K562 (cell line): ENCODE results near the gene DYSF. TPM values are rescaled to one million over a fixed set of nuclear protein-coding genes. Genes with fewer than 3 reads are reported as not detected.

Experiments used
- ATAC-seq: fragments of 200-7000 bp; cut with Tn5 transposase; 3 replicates; pipeline ENCODE4 v1.9.1; 2020; ENCODE audit warnings: moderate library complexity
- BruUV-seq: library from RNA; stranded (reverse); fragments of 400-500 nt; replicated peaks from 2 replicates; lab custom pipeline; 2021; lab: Mats Ljungman, UMichigan
- CTCF ChIA-PET: fragments of 300-600 bp; formaldehyde crosslinking; extraction: SDS; loops from one replicate; lab custom pipeline; 2021; ENCODE audit warnings: low intra/inter-chr PET ratio; lab: Yijun Ruan, JAX
- POLR2A ChIA-PET: fragments of 300-600, 350-650 bp; sonication (Branson Sonifier 250); formaldehyde crosslinking; extraction: SDS; loops from one replicate; lab custom pipeline; 2021; ENCODE audit warnings: antibody characterized with exemption, inconsistent platforms; lab: Yijun Ruan, JAX
- DNase-seq, 4 experiments: peaks; one replicate each; pipeline versions ENCODE4 v3.0.0 to v3.0.0-alpha.2; 2011 to 2018; ENCODE audit warnings: low spot score in 3 of 4, mixed read lengths in 3 of 4; ENCODE audit errors: extremely low read depth in 1 of 4
- FAIRE-seq: peaks from 2 replicates; lab custom pipeline; 2011; peaks lifted over from hg19 to GRCh38; lab: Jason Lieb, UNC
- H2AFZ ChIP-seq: 2 replicates; pipeline ENCODE4 v1.6.0; 2011; ENCODE audit warnings: low read depth, low read length, control low read depth, inconsistent platforms
- H3K27ac ChIP-seq: fragments of 200-600 bp; 3 replicates; pipeline ENCODE4 v1.8.0; 2011; ENCODE audit warnings: low read depth, mild to moderate bottlenecking, control low read depth, inconsistent platforms, low read length, moderate library complexity, mixed read lengths; ENCODE audit errors: extremely low read depth
- H3K27me3 ChIP-seq, 2 experiments: fragments of 300-600 bp in 1 of 2; 2 replicates in 1 of 2; 3 replicates in 1 of 2; pipeline versions ENCODE4 v1.6.0 to v1.8.0; 2011; ENCODE audit warnings: inconsistent platforms in 2 of 2, low read length in 2 of 2, mild to moderate bottlenecking in 1 of 2, mixed read lengths in 1 of 2, moderate library complexity in 1 of 2; ENCODE audit not compliant: control insufficient read depth in 2 of 2, insufficient read depth in 2 of 2
- H3K36me3 ChIP-seq: fragments of 300-600 bp; 3 replicates; pipeline ENCODE4 v1.8.0; 2011; ENCODE audit warnings: mild to moderate bottlenecking, low read length, inconsistent platforms; ENCODE audit not compliant: control insufficient read depth, insufficient read depth
- H3K4me1 ChIP-seq, 2 experiments: fragments of 200-600 bp in 1 of 2; replicated peaks in 1 of 2; 2 replicates in 1 of 2; 3 replicates in 1 of 2; pipeline versions ENCODE4 v1.5.1 to v1.8.0; 2011; ENCODE audit warnings: inconsistent platforms in 2 of 2, low read length in 2 of 2, mild to moderate bottlenecking in 1 of 2, mixed read lengths in 1 of 2, moderate library complexity in 1 of 2; ENCODE audit not compliant: control insufficient read depth in 2 of 2, insufficient read depth in 2 of 2
- H3K4me2 ChIP-seq: 2 replicates; pipeline ENCODE4 v1.6.1; 2011; ENCODE audit warnings: low read length, control low read depth, inconsistent platforms, mixed read lengths; ENCODE audit not compliant: insufficient read depth
- H3K4me3 ChIP-seq: fragments of 200-600 bp; sonication (generic), shearing (Covaris generic); 2 replicates; pipeline ENCODE4 v1.5.1; 2016; ENCODE audit warnings: control low read depth, inconsistent platforms
- H3K79me2 ChIP-seq: fragments of 200-600 bp; 3 replicates; pipeline ENCODE4 v1.8.0; 2011; ENCODE audit warnings: low read length, inconsistent platforms; ENCODE audit not compliant: control insufficient read depth, insufficient read depth
- H3K9ac ChIP-seq, 2 experiments: 2 replicates each; pipeline versions ENCODE4 v1.6.0 to v1.6.1; 2011; ENCODE audit warnings: low read depth in 2 of 2, low read length in 2 of 2, control low read depth in 1 of 2, inconsistent platforms in 1 of 2, mild to moderate bottlenecking in 1 of 2, mixed read lengths in 1 of 2; ENCODE audit not compliant: insufficient read depth in 1 of 2
- H3K9me1 ChIP-seq: one replicate; pipeline ENCODE4 v1.6.0; 2011; ENCODE audit warnings: inconsistent platforms, mild to moderate bottlenecking, low read length, moderate library complexity; ENCODE audit not compliant: control insufficient read depth, insufficient read depth
- H3K9me3 ChIP-seq: replicated peaks from 2 replicates; pipeline ENCODE4 v1.5.1; 2011; ENCODE audit warnings: low read depth, low read length, inconsistent platforms; ENCODE audit not compliant: control insufficient read depth, insufficient read depth
- H4K20me1 ChIP-seq: replicated peaks from 2 replicates; pipeline ENCODE4 v1.6.1; 2011; ENCODE audit warnings: low read length, inconsistent platforms, mixed read lengths; ENCODE audit not compliant: control insufficient read depth, insufficient read depth
- GTF2F1 ChIP-seq: IDR thresholded peaks from 2 replicates; pipeline ENCODE4 v1.6.1; 2011; ENCODE audit warnings: low read depth, low read length, improper control_type of control experiment
- MTA2 ChIP-seq: fragments of 450-650 bp; IDR thresholded peaks from 2 replicates; pipeline ENCODE4 v1.6.1; 2016; ENCODE audit warnings: low read depth
- MXI1 ChIP-seq: IDR thresholded peaks from 2 replicates; pipeline ENCODE4 v1.6.1; 2011; ENCODE audit warnings: low read depth, mild to moderate bottlenecking, improper control_type of control experiment, low read length
- NEUROD1 ChIP-seq: fragments of 150-350 bp; IDR thresholded peaks from 2 replicates; pipeline ENCODE4 v1.6.1; 2014; ENCODE audit warnings: borderline replicate concordance, low read length, low read depth; ENCODE audit not compliant: partially characterized antibody
- PTTG1 ChIP-seq: fragments of 450-650 bp; IDR thresholded peaks from 2 replicates; pipeline ENCODE4 v1.6.1; 2016; ENCODE audit warnings: low read depth, mild to moderate bottlenecking, missing genetic modification characterization, missing compliant biosample characterization
- TFAM ChIP-seq: fragments of 250-450 bp; sonication (Bioruptor Pico); conservative IDR thresholded peaks from 2 replicates; pipeline ENCODE4 v1.5.0; 2021; ENCODE audit warnings: mild to moderate bottlenecking, moderate library complexity
- U2AF2 ChIP-seq: fragments of 200-400 bp; formaldehyde crosslinking; optimal IDR thresholded peaks from 2 replicates; pipeline ENCODE3; 2017; ENCODE audit warnings: low read depth, mild to moderate bottlenecking, low read length
- ZFX ChIP-seq: sonication (generic); formaldehyde crosslinking; IDR thresholded peaks from 2 replicates; pipeline ENCODE4 v1.8.0; 2022; ENCODE audit warnings: mild to moderate bottlenecking, missing genetic modification reagents, moderate library complexity
- ZNF224 ChIP-seq: sonication (generic); formaldehyde crosslinking; IDR thresholded peaks from 2 replicates; pipeline ENCODE4 v1.8.0; 2022; ENCODE audit warnings: mild to moderate bottlenecking, missing genetic modification reagents
- ZNF253 ChIP-seq: fragments of 250-450 bp; sonication (Bioruptor Pico); conservative IDR thresholded peaks from 2 replicates; pipeline ENCODE4 v1.6.1; 2021; ENCODE audit warnings: mild to moderate bottlenecking
- ZNF75A ChIP-seq: fragments of 450-650 bp; formaldehyde crosslinking; IDR thresholded peaks from 2 replicates; pipeline ENCODE4 v1.4.0; 2020; ENCODE audit warnings: mild to moderate bottlenecking
- in situ Hi-C: fragments of 300-500 bp; cut with MboI; formaldehyde crosslinking; loops from 4 replicates; pipeline ENCODE4 v1.15.0; 2018; ENCODE audit warnings: inconsistent platforms, mixed read lengths
- intact Hi-C: fragments of 100-400 bp; cut with micrococcal nuclease; formaldehyde crosslinking; loops from 2 replicates; pipeline ENCODE4 v1.14.2; 2022
- polyA plus RNA-seq, 8 experiments: library from polyadenylated mRNA; depleted of rRNA in 4 of 8; stranded (reverse) in 5 of 8; unstranded in 3 of 8; fragments of >200 nt; fragmentation: Nextera tagmentation in 2 of 8; fragmentation: Illumina TruSeq in 1 of 8; extraction: Ambion mirVana in 2 of 8; extraction: Trizol in 1 of 8; gene quantifications; 2 replicates each; pipeline versions ENCODE4 v1.2.1 to v1.2.3, GENCODE V29; 2011 to 2014; ENCODE audit warnings: inconsistent platforms in 1 of 8, missing spikeins in 1 of 8
- total RNA-seq, 7 experiments: library from RNA; depleted of rRNA in 6 of 7; stranded (reverse); fragments of >200 nt in 6 of 7; fragmentation: Illumina TruSeq in 2 of 7; extraction: Trizol in 2 of 7; gene quantifications; 2 replicates each; pipeline versions ENCODE4 v1.2.1 to v1.2.3, GENCODE V29; 2011 to 2021; ENCODE audit warnings: low replicate concordance in 1 of 7
- TF ChIP-seq, protein P1 (sequence below): fragments of 450-650 bp; formaldehyde crosslinking; IDR thresholded peaks from 2 replicates; pipeline ENCODE4 v1.4.0; 2020; ENCODE audit warnings: mild to moderate bottlenecking
- TF ChIP-seq, protein P2 (sequence below): sonication (generic); formaldehyde crosslinking; IDR thresholded peaks from 2 replicates; pipeline ENCODE4 v1.8.0; 2022; ENCODE audit warnings: mild to moderate bottlenecking, missing genetic modification reagents
- TF ChIP-seq, protein P3 (sequence below): fragments of 250-450 bp; sonication (Bioruptor Pico); IDR thresholded peaks from 2 replicates; pipeline ENCODE4 v1.6.1; 2021; ENCODE audit warnings: mild to moderate bottlenecking

DYSF gene
- total and polyA plus RNA-seq, 9 of the 15 experiments (the other 6 are each of a cell fraction or from before 2014, with no cell fraction given) = 0.01 to 0.80 (median 0.29) TPM

DNA sequence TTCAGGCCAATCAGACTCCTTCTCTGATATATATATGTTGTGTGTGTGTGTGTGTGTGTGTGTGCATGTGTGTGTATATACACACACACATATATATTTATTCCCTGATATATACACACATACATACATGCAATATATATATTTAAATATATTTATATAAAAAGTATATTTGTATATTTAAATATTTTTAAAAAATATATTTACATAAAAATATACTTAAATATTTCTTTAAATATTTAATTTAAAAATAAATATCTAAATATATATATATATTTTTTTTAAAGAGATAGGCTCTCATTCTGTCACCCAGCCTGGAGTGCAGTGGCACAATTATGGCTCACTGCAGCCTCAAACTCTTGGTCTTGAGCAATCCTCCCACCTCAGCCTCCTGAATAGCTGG, 281.3 kb downstream of the DYSF start:
- no peaks in the 10 kb centered on the region for H4K20me1 ChIP-seq
- in situ Hi-C loops = no loop called here
- H3K4me3 ChIP-seq = no peak overlapping the region
- no peak overlapping the region for H3K4me2 ChIP-seq
- no peaks in the 10 kb centered on the region for H3K9me1 ChIP-seq
- peaks cover 2 to 28% of the 10 kb centered on the region in 2 experiments; a peak in 3 of 5 replicates for H3K27me3 ChIP-seq
- no peak for DNase-seq
- H3K27ac ChIP-seq = no peak overlapping the region
- no peaks in the 10 kb centered on the region; the same call in 1 of the 2 replicates for H3K9me3 ChIP-seq
- no peaks in the 10 kb centered on the region for H3K36me3 ChIP-seq
- TF ChIP-seq, protein P1, sequence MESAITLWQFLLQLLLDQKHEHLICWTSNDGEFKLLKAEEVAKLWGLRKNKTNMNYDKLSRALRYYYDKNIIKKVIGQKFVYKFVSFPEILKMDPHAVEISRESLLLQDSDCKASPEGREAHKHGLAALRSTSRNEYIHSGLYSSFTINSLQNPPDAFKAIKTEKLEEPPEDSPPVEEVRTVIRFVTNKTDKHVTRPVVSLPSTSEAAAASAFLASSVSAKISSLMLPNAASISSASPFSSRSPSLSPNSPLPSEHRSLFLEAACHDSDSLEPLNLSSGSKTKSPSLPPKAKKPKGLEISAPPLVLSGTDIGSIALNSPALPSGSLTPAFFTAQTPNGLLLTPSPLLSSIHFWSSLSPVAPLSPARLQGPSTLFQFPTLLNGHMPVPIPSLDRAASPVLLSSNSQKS (CRISPR knock-in tag) = no peak
- TF ChIP-seq U2AF2 (no peak), GTF2F1 (no peak), ZNF224 (no peak), NEUROD1 (no peak), PTTG1 (tag) (no peak), ZNF75A (CRISPR knock-in tag) (no peak), ZFX (no peak), TFAM (no peak), MXI1 (no peak), MTA2 (no peak), ZNF253 (no peak)
- TF ChIP-seq, protein P2, sequence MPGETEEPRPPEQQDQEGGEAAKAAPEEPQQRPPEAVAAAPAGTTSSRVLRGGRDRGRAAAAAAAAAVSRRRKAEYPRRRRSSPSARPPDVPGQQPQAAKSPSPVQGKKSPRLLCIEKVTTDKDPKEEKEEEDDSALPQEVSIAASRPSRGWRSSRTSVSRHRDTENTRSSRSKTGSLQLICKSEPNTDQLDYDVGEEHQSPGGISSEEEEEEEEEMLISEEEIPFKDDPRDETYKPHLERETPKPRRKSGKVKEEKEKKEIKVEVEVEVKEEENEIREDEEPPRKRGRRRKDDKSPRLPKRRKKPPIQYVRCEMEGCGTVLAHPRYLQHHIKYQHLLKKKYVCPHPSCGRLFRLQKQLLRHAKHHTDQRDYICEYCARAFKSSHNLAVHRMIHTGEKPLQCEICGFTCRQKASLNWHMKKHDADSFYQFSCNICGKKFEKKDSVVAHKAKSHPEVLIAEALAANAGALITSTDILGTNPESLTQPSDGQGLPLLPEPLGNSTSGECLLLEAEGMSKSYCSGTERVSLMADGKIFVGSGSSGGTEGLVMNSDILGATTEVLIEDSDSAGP = no peak
- TF ChIP-seq, protein P3, sequence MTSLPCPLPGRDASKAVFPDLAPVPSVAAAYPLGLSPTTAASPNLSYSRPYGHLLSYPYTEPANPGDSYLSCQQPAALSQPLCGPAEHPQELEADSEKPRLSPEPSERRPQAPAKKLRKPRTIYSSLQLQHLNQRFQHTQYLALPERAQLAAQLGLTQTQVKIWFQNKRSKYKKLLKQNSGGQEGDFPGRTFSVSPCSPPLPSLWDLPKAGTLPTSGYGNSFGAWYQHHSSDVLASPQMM (CRISPR knock-in tag) = no peak
- intact Hi-C loops = no loop called here
- H2AFZ ChIP-seq = no peak overlapping the region
- no peaks in the 10 kb centered on the region for H3K4me1 ChIP-seq
- ChIA-PET POLR2A (no interaction called here), CTCF (no interaction called here)
- FAIRE-seq = no peak
- H3K9ac ChIP-seq = no peak overlapping the region
- no TSS peak for BruUV-seq
- ATAC-seq = no peak
- no peaks in the 10 kb centered on the region for H3K79me2 ChIP-seq
